Right lobe of liver (tissue), 6 donors: Measurements from ENCODE around the gene NIT1. TPM values are rescaled to one million over a fixed set of nuclear protein-coding genes. Genes with fewer than 3 reads are reported as not detected.

ENCODE experiments used
- ATAC-seq, 4 donors: fragments of 200-7000 bp; cut with Tn5 transposase; one replicate each; pipeline ENCODE4 v1.9.1; 2020; ENCODE audit warnings: mild to moderate bottlenecking in 4 of 4, moderate library complexity in 4 of 4
- DNase-seq, 3 donors: peaks; one replicate each; pipeline ENCODE4 v3.0.0-alpha.2; 2020
- H3K27ac ChIP-seq, 3 donors: fragments of 200-600 bp; one replicate each; pipeline ENCODE4 v1.8.0; 2022
- H3K27me3 ChIP-seq, 2 donors: fragments of 200-600 bp; one replicate each; pipeline ENCODE4 v1.8.0; 2022
- H3K36me3 ChIP-seq, 4 donors: fragments of 200-600 bp; sonication (generic) in 1 of 4; one replicate each; pipeline versions ENCODE4 v1.5.1 to v1.8.0; 2017 to 2022; ENCODE audit warnings: control low read depth in 1 of 4
- H3K4me1 ChIP-seq, 4 donors: fragments of 200-600 bp; sonication (generic) in 1 of 4; one replicate each; pipeline versions ENCODE4 v1.5.1 to v1.8.0; 2017 to 2022; ENCODE audit warnings: control low read depth in 1 of 4
- H3K4me3 ChIP-seq, 3 donors: fragments of 200-600 bp; one replicate each; pipeline ENCODE4 v1.8.0; 2022
- H3K9me3 ChIP-seq, 4 donors: fragments of 200-600 bp; sonication (generic) in 1 of 4; one replicate each; pipeline versions ENCODE4 v1.5.1 to v1.8.0; 2017 to 2022; ENCODE audit warnings: control low read depth in 1 of 4
- CTCF ChIP-seq, 4 donors: fragments of 200-600 bp in 3 of 4; fragments of 450-650 bp in 1 of 4; IDR thresholded peaks; one replicate each; pipeline versions ENCODE4 v1.5.1 to v1.8.0; 2016 to 2022; ENCODE audit warnings: antibody characterized with exemption in 4 of 4, mild to moderate bottlenecking in 2 of 4
- POLR2A ChIP-seq: fragments of 450-650 bp; IDR thresholded peaks from one replicate; pipeline ENCODE4 v1.6.1; 2017; ENCODE audit warnings: antibody characterized with exemption, mild to moderate bottlenecking
- WGBS: methylation state at CpG from one replicate; pipeline ENCODE4 v1.1.6; 2018; ENCODE audit warnings: low coverage, low lambda C conversion rate; ENCODE audit not compliant: insufficient coverage; ENCODE audit errors: missing lambda C conversion rate; 5-methylcytosine and 5-hydroxymethylcytosine counted together
- intact Hi-C, 2 donors: fragments of 100-400 bp; cut with DNase I; formaldehyde crosslinking; loops; one replicate each; pipeline versions ENCODE4 v1.11.2 to v1.14.1; 2022
- total RNA-seq, 6 experiments: library from RNA; depleted of rRNA in 2 of 6; stranded (reverse); fragments of >200 nt in 2 of 6; fragmentation: NEBNext Ultra II Directional in 3 of 6; extraction: Animal tissue kit (Norgen Biotek cat#: 25700) in 3 of 6; gene quantifications; one replicate each; pipeline versions ENCODE4 v1.1.0 to v1.2.4, GENCODE V29; 2016 to 2023
- donor health status: DM: no; HTN: yes; CAD: no.
- donor health status: DM: no; HTN: no; CAD: no.
- donor health status: DM: no; HTN: no; CAD: no.
- donor health status: DM: no; HTN: yes; CAD: no.
- donor health status: DM: no; HTN: yes; CAD: no.

The NIT1 gene
- total RNA-seq, 6 experiments from 2014 or later = 36.9 to 67.8 (median 45.8) TPM

- DNase-seq (no peak), ATAC-seq (no peak)
- Histone ChIP-seq H3K36me3 (no peaks in the 10 kb centered on the region), H3K27ac (no peak overlapping the region), H3K27me3 (no peaks in the 10 kb centered on the region), H3K4me3 (no peak overlapping the region), H3K9me3 (no peaks in the 10 kb centered on the region), H3K4me1 (no peaks in the 10 kb centered on the region)
- TF ChIP-seq CTCF (IDR thresholded peaks at IDR 0.05) (no peak), POLR2A (no peak)
- WGBS = 98% methylated on average over 4 of the region's 4 CpGs
- intact Hi-C loops = loop anchor here in 1 of 2 donors (10.0 kb wide), 1 partner anchor 236 kb away; no protein-coding TSS in a partner anchor
These were observed 47.1 kb upstream of the NIT1 start for GRCh38 chr1:161070761-161071160.

GRCh38 chr1:161071886-161072371 is 46.0 kb upstream of the NIT1 start:
- Histone ChIP-seq H3K36me3 (no peaks in the 10 kb centered on the region), H3K9me3 (no peaks in the 10 kb centered on the region), H3K4me1 (no peaks in the 10 kb centered on the region), H3K27me3 (no peaks in the 10 kb centered on the region), H3K27ac (no peak overlapping the region), H3K4me3 (no peak overlapping the region)
- WGBS = 18% methylated on average over 3 of the region's 9 CpGs
- ATAC-seq (peak; percentile 32 to 65 (median 46)), DNase-seq (peak in 1 of 3 donors; percentile 65)
- TF ChIP-seq CTCF (IDR thresholded peaks at IDR 0.05) (peak; percentile 47 to 55 (median 47)), POLR2A (no peak)
- intact Hi-C loops = loop anchor here in 1 of 2 donors (10.0 kb wide), 1 partner anchor 237 kb away; no protein-coding TSS in a partner anchor

- H3K9me3 ChIP-seq = no peaks in the 10 kb centered on the region
- ATAC-seq (no peak), DNase-seq (no peak)
- H3K27ac ChIP-seq = no peak overlapping the region
- intact Hi-C loops = loop anchor here in 1 of 2 donors (10.0 kb wide), 1 partner anchor 238 kb away; no protein-coding TSS in a partner anchor
- H3K4me3 ChIP-seq = no peak overlapping the region
- TF ChIP-seq CTCF (IDR thresholded peaks at IDR 0.05) = no peak
- no peak for TF ChIP-seq POLR2A
- H3K4me1 ChIP-seq = no peaks in the 10 kb centered on the region
- no peaks in the 10 kb centered on the region for H3K27me3 ChIP-seq
- WGBS = 93% methylated on average over 8 of the region's 19 CpGs
- H3K36me3 ChIP-seq = no peaks in the 10 kb centered on the region
These were observed 45.0 kb upstream of the NIT1 start for GRCh38 chr1:161072751-161073449.

- TF ChIP-seq POLR2A = no peak
- TF ChIP-seq CTCF (IDR thresholded peaks at IDR 0.05) = no peak
- Histone ChIP-seq H3K4me3 (no peak overlapping the region), H3K27me3 (no peaks in the 10 kb centered on the region), H3K36me3 (no peaks in the 10 kb centered on the region), H3K9me3 (no peaks in the 10 kb centered on the region), H3K27ac (no peak overlapping the region), H3K4me1 (no peaks in the 10 kb centered on the region)
- ATAC-seq (no peak), DNase-seq (no peak)
- intact Hi-C loops = loop anchor here in 1 of 2 donors (10.0 kb wide), 1 partner anchor 239 kb away; no protein-coding TSS in a partner anchor
- WGBS = no CpG with 5 or more reads among the region's 7 CpGs
These were observed 44.3 kb upstream of the NIT1 start for GRCh38 chr1:161073474-161074121.
